Stimulated activated effector memory CD8-positive, alpha-beta T cell treated with anti-CD3 and anti-CD28 coated beads, Interleukin-12 subunit alpha, Interleukin-12 subunit beta, amount 100 ng/mL, for 72 hours (primary cell): Measurements from ENCODE around the gene WRAP73.

ENCODE experiments used
- ATAC-seq: fragments of 150-1000 bp; cut with Tn5 transposase; 2 replicates; pipeline ENCODE4 v1.10.0; 2021
- DNase-seq, 2 donors: peaks; one replicate each; pipeline ENCODE4 v3.0.0; 2021 to 2022; ENCODE audit warnings: low spot score in 2 of 2
- H3K27ac Mint-ChIP-seq: one replicate; pipeline ENCODE4 v1.8.0; 2022; ENCODE audit warnings: mild to moderate bottlenecking, mixed read lengths
- H3K36me3 Mint-ChIP-seq: one replicate; pipeline ENCODE4 v1.8.0; 2022; ENCODE audit warnings: mild to moderate bottlenecking, mixed read lengths
- H3K4me1 Mint-ChIP-seq: one replicate; pipeline ENCODE4 v1.8.0; 2022; ENCODE audit warnings: mixed read lengths
- H3K4me3 Mint-ChIP-seq: one replicate; pipeline ENCODE4 v1.8.0; 2022; ENCODE audit warnings: mild to moderate bottlenecking, mixed read lengths
- H3K9me3 Mint-ChIP-seq: one replicate; pipeline ENCODE4 v1.8.0; 2022; ENCODE audit warnings: mixed read lengths

The WRAP73 gene

GRCh38 chr1:3676581-3677470 is 26.9 kb upstream of the WRAP73 start:
- Mint-ChIP-seq H3K27ac (peak overlapping the region; percentile 37), H3K36me3 (no peaks in the 10 kb centered on the region), H3K9me3 (peaks cover 4% of the 10 kb centered on the region), H3K4me1 (peaks cover 52% of the 10 kb centered on the region), H3K4me3 (peak overlapping the region; percentile 45)
- ATAC-seq (peak; percentile 72), DNase-seq (peak in 1 of 2 donors; percentile 71)

DNA sequence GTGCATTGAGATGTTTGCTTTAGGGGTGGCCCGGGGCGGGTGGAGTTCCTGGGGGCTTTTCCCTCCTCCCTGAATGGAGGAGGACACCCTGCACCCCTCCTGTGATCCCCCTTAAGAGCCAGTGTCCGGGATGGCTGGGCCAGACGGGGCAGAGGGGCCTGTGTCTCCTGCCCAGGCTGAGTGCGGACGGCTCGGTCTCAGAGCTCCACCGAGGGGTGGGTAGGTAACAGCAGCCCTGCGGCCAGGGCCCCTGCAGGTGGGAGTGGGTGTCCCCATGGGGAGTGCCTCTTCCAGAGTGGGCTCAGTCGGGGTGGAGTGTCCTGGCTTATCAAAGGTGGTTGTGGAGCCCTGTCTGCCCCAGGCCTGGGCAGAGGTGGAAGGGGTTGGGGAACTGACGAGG is 25.5 kb upstream of the WRAP73 start:
- H3K36me3 Mint-ChIP-seq, result no peaks in the 10 kb centered on the region

DNA sequence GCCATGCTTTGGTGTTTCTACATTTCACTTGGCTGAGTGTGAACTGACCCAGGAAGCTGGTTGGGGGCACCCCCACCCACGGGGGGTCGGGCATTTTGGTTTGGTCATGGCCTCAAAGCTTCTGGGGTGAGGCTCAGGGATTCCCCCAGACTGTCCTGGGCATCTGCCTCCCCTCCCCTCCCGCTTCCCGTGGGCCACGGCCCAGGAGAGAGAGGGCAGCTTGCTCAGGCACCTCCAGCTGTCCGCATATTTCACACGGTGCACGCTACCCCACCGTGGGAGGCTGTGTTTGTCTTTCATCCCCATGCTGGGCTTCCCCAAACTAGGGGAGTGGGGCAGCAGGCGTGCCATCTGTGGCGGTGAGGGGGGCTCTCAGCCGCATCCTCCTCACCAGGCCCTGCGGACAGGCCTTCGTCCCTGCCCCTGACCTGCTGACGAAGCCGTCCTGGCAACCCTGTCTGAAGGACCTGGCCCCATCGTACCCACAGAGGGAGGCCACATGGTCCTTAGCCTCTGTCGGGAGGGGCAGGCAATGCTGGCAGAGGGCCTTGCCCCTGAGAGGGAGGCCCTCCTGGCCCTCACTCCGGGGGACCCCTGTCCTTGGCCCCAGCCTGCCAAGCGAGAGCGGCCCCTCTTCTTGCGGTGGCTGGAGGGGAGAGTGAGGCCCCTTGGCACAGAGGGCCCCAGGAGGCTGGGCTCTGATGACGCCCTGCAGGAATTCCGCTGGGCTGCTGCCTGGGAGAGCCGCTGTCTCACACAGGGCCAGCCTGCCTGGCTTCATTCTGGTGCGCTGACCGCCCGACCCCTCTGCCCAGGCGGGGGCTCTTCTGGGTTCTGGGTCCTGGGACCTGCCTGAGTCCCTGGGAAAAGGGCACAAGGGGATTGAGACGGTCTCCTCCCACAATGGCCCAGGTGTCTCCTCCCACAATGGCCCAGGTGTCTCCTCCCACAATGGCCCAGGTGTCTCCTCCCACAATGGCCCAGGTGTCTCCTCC is 24.5 kb upstream of the WRAP73 start:
- Mint-ChIP-seq H3K4me3 (no peak overlapping the region), H3K27ac (peak overlapping the region; percentile 90), H3K4me1 (peaks cover 51% of the 10 kb centered on the region), H3K9me3 (no peaks in the 10 kb centered on the region), H3K36me3 (no peaks in the 10 kb centered on the region)
- ATAC-seq (no peak), DNase-seq (no peak)

More for the DNA sequence above, 25.5 kb upstream of the WRAP73 start:
- Mint-ChIP-seq H3K27ac (peak overlapping the region; percentile 60), H3K9me3 (peaks cover 4% of the 10 kb centered on the region), H3K4me3 (no peak overlapping the region), H3K4me1 (peaks cover 59% of the 10 kb centered on the region)
- ATAC-seq, result no peak
- no peak for DNase-seq

- H3K36me3 Mint-ChIP-seq, result no peaks in the 10 kb centered on the region
- peak overlapping the region; percentile 90 for H3K27ac Mint-ChIP-seq
- no peak for DNase-seq
- H3K9me3 Mint-ChIP-seq, result no peaks in the 10 kb centered on the region
- ATAC-seq, result peak; percentile 24
- peak overlapping the region; percentile 46 for H3K4me3 Mint-ChIP-seq
- peaks cover 47% of the 10 kb centered on the region for H3K4me1 Mint-ChIP-seq
Observed at GRCh38 chr1:3673381-3674099, 23.6 kb upstream of the WRAP73 start.

DNA sequence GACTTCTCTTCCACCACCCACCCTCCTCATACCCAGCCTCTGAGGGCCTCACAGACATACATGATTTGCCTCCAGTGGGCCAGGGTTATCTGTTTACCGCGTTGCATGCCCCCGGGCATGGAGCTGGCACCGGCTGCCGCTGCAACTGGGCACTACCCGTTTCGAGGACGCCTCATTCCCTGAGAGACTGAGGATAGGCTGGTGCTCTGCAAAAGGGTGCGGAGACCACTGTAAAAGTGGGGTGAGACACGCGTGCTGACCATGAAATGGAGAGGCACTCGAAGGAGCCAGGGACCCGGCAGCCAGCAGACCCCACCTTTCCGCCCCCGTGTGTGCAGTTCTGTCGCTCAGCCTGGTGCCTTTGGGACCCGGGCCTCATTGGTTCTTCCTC is 23.1 kb upstream of the WRAP73 start:
- H3K36me3 Mint-ChIP-seq, result no peaks in the 10 kb centered on the region
- H3K4me1 Mint-ChIP-seq, result peaks cover 45% of the 10 kb centered on the region
- H3K4me3 Mint-ChIP-seq, result peak overlapping the region; percentile 46
- H3K9me3 Mint-ChIP-seq, result no peaks in the 10 kb centered on the region
- peak overlapping the region; percentile 90 for H3K27ac Mint-ChIP-seq
- DNase-seq (no peak), ATAC-seq (no peak)

- DNase-seq (no peak), ATAC-seq (no peak)
- Mint-ChIP-seq H3K36me3 (no peaks in the 10 kb centered on the region), H3K4me1 (peaks cover 40% of the 10 kb centered on the region), H3K9me3 (no peaks in the 10 kb centered on the region), H3K27ac (no peak overlapping the region), H3K4me3 (peak overlapping the region; percentile 46)
Observed at GRCh38 chr1:3672231-3672970, 22.5 kb upstream of the WRAP73 start.

DNA sequence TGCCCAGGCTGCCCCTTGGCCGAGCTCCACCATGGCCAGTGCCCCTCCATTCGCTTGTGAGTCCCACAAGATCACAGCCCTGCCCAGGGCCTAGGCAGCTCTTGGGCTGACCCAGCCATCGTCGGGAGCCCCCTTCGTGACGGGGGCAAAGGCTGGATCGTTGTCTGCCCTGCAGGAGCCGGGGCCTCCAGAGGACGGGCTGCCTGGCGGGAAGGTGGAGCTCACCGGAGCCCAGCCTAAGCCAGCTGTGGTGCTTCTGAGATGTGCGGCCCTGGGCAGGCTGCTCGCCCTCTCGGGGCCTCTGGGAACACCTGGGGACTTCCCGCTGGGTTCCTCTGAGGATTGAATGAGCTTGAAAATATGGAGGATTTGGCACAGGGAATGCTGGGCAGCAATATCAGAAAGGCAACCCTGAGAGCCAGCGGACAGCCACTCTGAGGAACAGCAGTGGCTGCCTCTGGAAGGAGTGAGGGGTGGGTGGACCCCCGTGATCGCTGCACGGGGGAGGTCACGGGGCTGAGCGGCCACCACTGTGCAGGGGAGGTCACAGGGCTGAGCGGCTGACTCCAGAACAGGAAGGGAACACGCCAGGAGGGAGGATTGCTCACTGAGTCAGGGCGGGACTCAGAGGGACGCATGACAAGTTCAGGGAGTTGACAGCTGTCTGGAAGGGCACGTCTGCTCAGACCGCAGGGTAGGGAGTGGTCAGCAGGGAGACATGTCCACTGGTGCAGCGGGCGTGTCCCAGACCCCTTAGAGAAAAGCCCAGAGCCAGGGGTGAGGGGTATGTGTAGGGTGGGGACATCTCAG is 21.7 kb upstream of the WRAP73 start:
- ATAC-seq (no peak), DNase-seq (no peak)
- H3K9me3 Mint-ChIP-seq, result no peaks in the 10 kb centered on the region
- H3K4me3 Mint-ChIP-seq, result no peak overlapping the region
- H3K4me1 Mint-ChIP-seq, result peaks cover 31% of the 10 kb centered on the region
- no peak overlapping the region for H3K27ac Mint-ChIP-seq
- no peaks in the 10 kb centered on the region for H3K36me3 Mint-ChIP-seq

- H3K4me1 Mint-ChIP-seq, result peaks cover 24% of the 10 kb centered on the region
- H3K9me3 Mint-ChIP-seq, result no peaks in the 10 kb centered on the region
- H3K36me3 Mint-ChIP-seq, result no peaks in the 10 kb centered on the region
- ATAC-seq (no peak), DNase-seq (no peak)
- no peak overlapping the region for H3K4me3 Mint-ChIP-seq
- H3K27ac Mint-ChIP-seq, result no peak overlapping the region
Observed at GRCh38 chr1:3670823-3671265, 20.9 kb upstream of the WRAP73 start.

- Mint-ChIP-seq H3K4me1 (peaks cover 22% of the 10 kb centered on the region), H3K9me3 (no peaks in the 10 kb centered on the region), H3K27ac (no peak overlapping the region), H3K4me3 (no peak overlapping the region), H3K36me3 (no peaks in the 10 kb centered on the region)
- ATAC-seq (no peak), DNase-seq (no peak)
Observed at GRCh38 chr1:3669971-3670431, 20.1 kb upstream of the WRAP73 start.

GRCh38 chr1:3669421-3669821 is 19.5 kb upstream of the WRAP73 start:
- no peak overlapping the region for H3K27ac Mint-ChIP-seq
- DNase-seq (no peak), ATAC-seq (no peak)
- no peaks in the 10 kb centered on the region for H3K9me3 Mint-ChIP-seq
- H3K4me1 Mint-ChIP-seq, result peaks cover 22% of the 10 kb centered on the region
- no peak overlapping the region for H3K4me3 Mint-ChIP-seq
- H3K36me3 Mint-ChIP-seq, result no peaks in the 10 kb centered on the region

- DNase-seq (no peak), ATAC-seq (no peak)
- Mint-ChIP-seq H3K4me1 (peaks cover 20% of the 10 kb centered on the region), H3K36me3 (no peaks in the 10 kb centered on the region), H3K4me3 (no peak overlapping the region), H3K9me3 (no peaks in the 10 kb centered on the region), H3K27ac (no peak overlapping the region)
Observed at GRCh38 chr1:3668585-3669300, 18.8 kb upstream of the WRAP73 start.

GRCh38 chr1:3668148-3668547 is 18.2 kb upstream of the WRAP73 start:
- no peak for DNase-seq
- H3K4me3 Mint-ChIP-seq, result no peak overlapping the region
- peaks cover 14% of the 10 kb centered on the region for H3K4me1 Mint-ChIP-seq
- ATAC-seq, result no peak
- H3K9me3 Mint-ChIP-seq, result no peaks in the 10 kb centered on the region
- H3K36me3 Mint-ChIP-seq, result no peaks in the 10 kb centered on the region
- no peak overlapping the region for H3K27ac Mint-ChIP-seq

GRCh38 chr1:3664700-3665375 is 14.9 kb upstream of the WRAP73 start:
- Mint-ChIP-seq H3K36me3 (no peaks in the 10 kb centered on the region), H3K4me1 (no peaks in the 10 kb centered on the region), H3K9me3 (no peaks in the 10 kb centered on the region), H3K27ac (no peak overlapping the region), H3K4me3 (no peak overlapping the region)
- DNase-seq (no peak), ATAC-seq (no peak)
